Measurements from ENCODE around the gene NAE1.
"Not testable (repeated sequence)": the region's sequence is repeated elsewhere in the genome, so short reads cannot be mapped to it uniquely, and the experiment has no call there.

NAE1 gene

GRCh38 chr16:66802159-66802558 lies 28.6 kb downstream of the NAE1 start:
- no peak for TF ChIP-seq CTCF (IDR thresholded peaks at IDR 0.05; ENCODE audit: low read depth, low read length)
- no peak for DNase-seq (ENCODE audit: extremely low read depth, low read depth)

GRCh38 chr16:66801320-66802105 lies 29.3 kb downstream of the NAE1 start, which contains the start of gene TERB1:
Gene TERB1 (minus strand): TSS chr16:66801584. CDS start chr16:66796798, 4,786 bp downstream.
- no peak for TF ChIP-seq CTCF (IDR thresholded peaks at IDR 0.05; ENCODE audit: low read depth, low read length)
- no peak for DNase-seq (ENCODE audit: extremely low read depth, low read depth)

- DNase-seq (ENCODE audit: extremely low read depth, low read depth): no peak
- TF ChIP-seq CTCF (IDR thresholded peaks at IDR 0.05; ENCODE audit: low read depth, low read length): no peak
Observed at GRCh38 chr16:66800856-66801255, 29.9 kb downstream of the NAE1 start.

GRCh38 chr16:66798161-66798560 lies 32.6 kb downstream of the NAE1 start:
- TF ChIP-seq CTCF (IDR thresholded peaks at IDR 0.05; ENCODE audit: low read depth, low read length): no peak

GRCh38 chr16:66793984-66794383 lies 36.8 kb downstream of the NAE1 start:
- not testable (repeated sequence) for DNase-seq (ENCODE audit: extremely low read depth, low read depth)

More at GRCh38 chr16:66798161-66798560, 32.6 kb downstream of the NAE1 start:
- DNase-seq (ENCODE audit: extremely low read depth, low read depth): no peak

GRCh38 chr16:66790130-66790733 lies 40.5 kb downstream of the NAE1 start:
- TF ChIP-seq CTCF (IDR thresholded peaks at IDR 0.05; ENCODE audit: low read depth, low read length): no peak
- no peak for DNase-seq (ENCODE audit: extremely low read depth, low read depth)

GRCh38 chr16:66787427-66787826 lies 43.3 kb downstream of the NAE1 start:
- no peak for DNase-seq (ENCODE audit: extremely low read depth, low read depth)
- TF ChIP-seq CTCF (IDR thresholded peaks at IDR 0.05; ENCODE audit: low read depth, low read length): no peak
